ENCODE data around the gene BIRC3. TPM values are rescaled to one million over a fixed set of nuclear protein-coding genes. Genes with fewer than 3 reads are reported as not detected.

The BIRC3 gene
- total RNA-seq, 6 experiments from 2014 or later: 1.6 to 106 (median 15.2) TPM

GRCh38 chr11:102382384-102382783 is 65.1 kb downstream of the BIRC3 start:
- no peaks in the 10 kb centered on the region for H3K27me3 ChIP-seq
- WGBS (ENCODE audit: insufficient coverage, low coverage, low lambda C conversion rate, missing lambda C conversion rate): 80% methylated on average over 3 of the region's 3 CpGs
- H3K36me3 ChIP-seq: peaks cover 0 to 46% (median 8%) of the 10 kb centered on the region in 4 donors
- peak in 2 of 4 donors; percentile 61 for ATAC-seq
- intact Hi-C loops (cut with DNase I): no loop called here
- no peaks in the 10 kb centered on the region for H3K9me3 ChIP-seq
- DNase-seq: no peak
- no peak for TF ChIP-seq POLR2A (IDR thresholded peaks at IDR 0.05)
- no peak for TF ChIP-seq CTCF (IDR thresholded peaks at IDR 0.05)
- H3K27ac ChIP-seq: no peak overlapping the region
- no peaks in the 10 kb centered on the region for H3K4me1 ChIP-seq
- H3K4me3 ChIP-seq: no peak overlapping the region

GRCh38 chr11:102383839-102384238 is 66.6 kb downstream of the BIRC3 start:
- peak overlapping the region in 1 of 3 donors; percentile 1 for H3K27ac ChIP-seq
- peaks cover 0 to 41% (median 2%) of the 10 kb centered on the region in 4 donors for H3K36me3 ChIP-seq
- intact Hi-C loops (cut with DNase I): no loop called here
- H3K27me3 ChIP-seq: no peaks in the 10 kb centered on the region
- H3K4me1 ChIP-seq: no peaks in the 10 kb centered on the region
- H3K9me3 ChIP-seq: no peaks in the 10 kb centered on the region
- DNase-seq (no peak), ATAC-seq (peak; percentile 25 to 69 (median 36))
- H3K4me3 ChIP-seq: no peak overlapping the region
- 85% methylated on average over 3 of the region's 3 CpGs for WGBS (ENCODE audit: insufficient coverage, low coverage, low lambda C conversion rate, missing lambda C conversion rate)
- no peak for TF ChIP-seq POLR2A (IDR thresholded peaks at IDR 0.05)
- no peak for TF ChIP-seq CTCF (IDR thresholded peaks at IDR 0.05)

DNA sequence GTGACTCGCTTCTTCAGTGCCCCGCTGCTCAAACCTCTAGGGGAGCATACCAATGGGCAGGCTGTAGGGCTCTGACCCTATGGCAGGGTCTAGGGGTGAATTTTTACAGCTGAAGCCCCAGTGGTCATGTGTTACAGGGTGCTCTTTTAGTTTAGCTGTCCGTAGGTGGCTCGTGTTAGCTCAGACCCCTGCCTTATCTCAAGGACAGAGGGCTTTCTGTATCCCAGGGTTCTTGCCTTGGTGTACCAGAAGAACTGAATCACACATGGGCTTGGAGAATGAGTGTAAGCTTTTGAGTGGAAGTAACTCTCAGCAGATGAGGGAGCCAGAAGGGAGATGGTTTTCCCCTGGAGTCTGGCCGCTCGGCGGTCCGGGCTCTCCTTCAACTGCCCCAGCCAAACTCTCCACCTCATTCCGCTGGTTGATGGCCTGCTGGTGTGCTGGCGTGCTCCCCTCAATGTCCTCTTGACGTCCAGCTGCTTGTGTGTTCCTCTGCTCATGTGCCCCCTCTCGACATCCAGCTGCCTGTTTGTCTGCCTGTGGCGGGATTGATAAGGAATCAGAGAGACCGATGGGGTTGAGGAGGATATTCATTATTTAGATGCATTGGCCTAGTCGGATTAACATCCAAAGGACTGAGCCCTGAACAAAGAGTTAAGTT is 67.3 kb downstream of the BIRC3 start:
- WGBS (ENCODE audit: insufficient coverage, low coverage, low lambda C conversion rate, missing lambda C conversion rate): 72% methylated on average over 10 of the region's 15 CpGs
- H3K36me3 ChIP-seq: peaks cover 0 to 38% (median 1%) of the 10 kb centered on the region in 4 donors
- no peaks in the 10 kb centered on the region for H3K27me3 ChIP-seq
- ATAC-seq: peak; percentile 30 to 71 (median 40)
- H3K9me3 ChIP-seq: no peaks in the 10 kb centered on the region
- intact Hi-C loops (cut with DNase I): no loop called here
- DNase-seq: no peak
- H3K4me1 ChIP-seq: no peaks in the 10 kb centered on the region
- H3K4me3 ChIP-seq: no peak overlapping the region
- TF ChIP-seq POLR2A (IDR thresholded peaks at IDR 0.05): no peak
- no peak for TF ChIP-seq CTCF (IDR thresholded peaks at IDR 0.05)
- peak overlapping the region; percentile 1 to 24 (median 16) for H3K27ac ChIP-seq

DNA sequence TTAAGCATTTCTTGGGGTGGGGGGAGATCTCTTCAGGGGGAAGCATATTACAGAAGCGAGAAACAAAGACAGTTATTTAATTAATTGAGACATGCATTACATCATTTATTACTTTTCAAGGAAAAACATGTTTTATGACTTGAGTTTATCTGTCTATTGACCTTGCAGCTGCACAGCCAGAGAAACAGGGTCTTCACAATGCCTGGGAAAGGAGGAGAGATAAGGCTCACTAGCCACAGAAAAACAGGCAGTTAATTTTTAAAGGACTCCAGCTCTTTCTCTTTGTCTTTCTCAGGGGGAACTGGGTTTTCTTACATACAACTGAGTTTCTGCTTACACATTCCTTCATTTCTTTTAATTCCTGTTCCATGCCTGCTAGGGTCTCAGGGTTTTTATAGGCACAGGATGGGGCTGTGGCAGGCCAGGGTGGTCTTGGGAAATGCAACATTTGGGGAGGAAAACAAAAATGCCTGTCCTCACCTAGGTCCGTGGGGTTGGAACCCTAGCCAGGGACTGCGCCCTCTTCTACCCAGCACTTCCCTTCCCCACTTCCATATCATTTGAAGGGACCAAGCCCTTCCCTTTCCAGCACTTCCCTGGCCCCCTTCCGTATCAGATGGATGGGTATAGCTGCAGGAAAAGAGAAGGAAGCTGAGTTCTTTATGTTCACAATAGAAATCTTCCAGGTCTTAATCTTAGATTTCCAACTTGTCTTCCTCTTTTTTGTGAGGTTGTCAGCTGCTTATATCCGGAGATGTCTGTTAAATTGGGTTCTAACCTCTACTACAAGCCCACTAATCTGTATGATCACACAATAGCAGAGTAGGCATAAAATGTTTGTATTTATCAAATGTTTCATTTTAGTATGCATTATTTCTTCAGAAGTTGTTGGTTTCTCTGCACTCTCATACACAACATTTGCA is 68.1 kb downstream of the BIRC3 start:
- H3K4me1 ChIP-seq: no peaks in the 10 kb centered on the region
- peak in 3 of 4 donors; percentile 20 to 47 (median 21) for ATAC-seq
- no peak for TF ChIP-seq CTCF (IDR thresholded peaks at IDR 0.05)
- no peak for TF ChIP-seq POLR2A (IDR thresholded peaks at IDR 0.05)
- 46% methylated on average over 4 of the region's 5 CpGs for WGBS (ENCODE audit: insufficient coverage, low coverage, low lambda C conversion rate, missing lambda C conversion rate)
- DNase-seq: no peak
- H3K27ac ChIP-seq: peak overlapping the region in 1 of 3 donors; percentile 5
- H3K27me3 ChIP-seq: no peaks in the 10 kb centered on the region
- H3K36me3 ChIP-seq: peaks cover 0 to 30% (median 0%) of the 10 kb centered on the region in 4 donors
- no peaks in the 10 kb centered on the region for H3K9me3 ChIP-seq
- H3K4me3 ChIP-seq: no peak overlapping the region
- intact Hi-C loops (cut with DNase I): no loop called here

Data from right lobe of liver (tissue), 6 donors.